HG03196 (cell line): ENCODE measurements around the gene OR12D2.
"Not testable (repeated sequence)": the region's sequence is repeated elsewhere in the genome, so short reads cannot be mapped to it uniquely, and the experiment has no call there.

ENCODE experiments used
- ATAC-seq: cut with Tn5 transposase; IDR thresholded peaks from one replicate; pipeline ENCODE4 v1.9.1; 2021; ENCODE audit not compliant: unreplicated experiment

The OR12D2 gene, protein sequence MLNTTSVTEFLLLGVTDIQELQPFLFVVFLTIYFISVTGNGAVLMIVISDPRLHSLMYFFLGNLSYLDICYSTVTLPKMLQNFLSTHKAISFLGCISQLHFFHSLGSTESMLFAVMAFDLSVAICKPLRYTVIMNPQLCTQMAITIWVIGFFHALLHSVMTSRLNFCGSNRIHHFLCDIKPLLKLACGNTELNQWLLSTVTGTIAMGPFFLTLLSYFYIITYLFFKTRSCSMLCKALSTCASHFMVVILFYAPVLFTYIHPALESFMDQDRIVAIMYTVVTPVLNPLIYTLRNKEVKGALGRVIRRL

DNA sequence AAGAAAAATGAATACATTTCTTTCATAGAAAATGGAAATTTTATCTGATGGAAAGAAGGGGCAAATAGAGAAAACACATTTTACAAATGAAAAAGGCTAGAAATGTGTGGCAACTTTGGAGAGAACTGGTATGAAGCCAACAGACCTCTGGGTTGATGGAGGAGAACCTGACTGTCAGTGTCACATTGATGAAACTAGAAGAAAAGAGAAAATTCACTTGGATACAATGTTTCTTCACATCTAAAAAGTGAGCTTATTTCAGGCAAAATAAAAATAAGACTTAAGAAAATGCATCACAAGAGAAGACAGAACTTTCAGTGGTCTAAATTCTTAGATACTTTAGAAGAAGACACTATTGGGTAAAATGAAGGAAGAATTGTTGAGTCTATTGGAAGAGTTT lies at the start of gene OR12D2:
TSS of gene OR12D2 (plus strand) at position 301 of the 400 bp plus-strand sequence. CDS start 1,069 bp downstream, outside the sequence.
- no peak for ATAC-seq

DNA sequence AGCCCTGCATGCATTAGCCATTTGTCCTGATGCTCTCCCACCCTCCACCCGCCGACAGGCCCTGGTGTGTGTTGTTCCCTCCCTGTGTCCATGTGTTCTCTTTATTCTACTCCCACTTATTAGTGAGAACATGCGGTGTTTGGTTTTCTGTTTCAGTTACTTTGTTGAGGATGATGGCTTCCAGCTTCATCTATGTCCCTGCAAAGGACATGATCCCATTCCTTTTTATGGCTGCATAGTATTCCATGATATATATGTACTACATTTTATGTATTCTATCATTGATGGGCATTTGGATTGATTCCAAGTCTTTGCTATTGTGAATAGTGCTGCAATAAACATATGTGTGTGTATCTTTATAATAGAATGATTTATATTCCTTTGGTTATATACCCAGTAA lies 46.1 kb upstream of the OR12D2 start:
- ATAC-seq = not testable (repeated sequence)

DNA sequence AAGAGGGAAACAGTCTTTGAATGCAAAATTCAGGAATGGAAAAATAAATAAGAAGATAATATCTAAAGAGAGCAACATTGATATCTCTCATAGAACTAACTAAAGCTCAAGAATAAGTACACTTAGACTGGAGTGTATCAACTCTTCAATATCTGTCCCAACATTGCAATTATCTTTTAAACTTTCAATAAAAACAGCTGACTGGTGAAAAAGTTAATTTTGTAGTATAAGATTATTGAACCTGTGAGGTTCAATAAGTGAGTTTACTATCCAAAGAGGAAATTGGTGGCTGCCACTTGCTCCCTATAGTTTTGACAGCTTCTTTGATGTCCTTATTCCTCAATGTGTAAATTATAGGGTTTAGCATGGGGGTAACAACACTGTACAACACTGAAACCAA lies 40.5 kb upstream of the OR12D2 start:
- no peak for ATAC-seq

DNA sequence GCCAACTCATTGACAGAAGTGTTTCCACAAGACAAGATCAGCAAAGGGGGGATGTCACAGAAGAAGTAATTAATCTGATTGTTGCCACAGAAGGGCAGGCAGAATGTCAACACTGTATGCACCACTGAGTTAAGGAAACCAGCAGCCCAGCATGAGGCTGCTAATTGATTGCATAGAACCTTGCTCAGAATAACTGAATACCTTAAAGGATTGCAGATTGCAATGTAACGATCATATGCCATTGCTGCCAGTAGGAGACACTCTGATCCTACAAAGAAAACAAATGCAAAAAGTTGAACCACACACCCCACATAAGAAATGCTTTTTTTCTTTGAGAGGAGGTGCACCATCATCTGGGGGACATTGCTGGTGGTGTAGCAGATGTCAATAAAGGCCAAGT lies 39.8 kb upstream of the OR12D2 start:
- no peak for ATAC-seq

DNA sequence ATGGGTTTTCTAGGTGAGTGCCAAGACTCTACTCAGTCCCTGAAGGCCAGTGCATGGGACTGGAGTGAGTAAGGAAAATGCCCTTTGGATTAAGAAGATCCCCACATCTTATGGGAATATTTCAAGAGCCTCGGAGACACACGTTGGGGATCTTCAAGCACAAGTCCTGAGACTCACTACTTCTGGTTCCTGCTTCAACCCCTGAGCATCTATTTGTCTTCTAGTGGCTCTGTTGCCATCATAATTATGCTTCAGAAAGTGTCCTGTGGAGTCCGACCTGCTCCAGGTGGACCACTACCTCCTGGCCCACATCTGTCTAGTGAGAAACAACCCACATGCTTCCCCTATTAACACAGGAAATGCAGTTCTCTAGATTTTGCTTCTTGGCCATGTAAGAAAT lies 26.7 kb upstream of the OR12D2 start, which contains the start of gene OR5V1:
TSS of gene OR5V1 (minus strand) at position 101 of the 400 bp plus-strand sequence. CDS start 12,670 bp downstream, outside the sequence.
- no peak for ATAC-seq

DNA sequence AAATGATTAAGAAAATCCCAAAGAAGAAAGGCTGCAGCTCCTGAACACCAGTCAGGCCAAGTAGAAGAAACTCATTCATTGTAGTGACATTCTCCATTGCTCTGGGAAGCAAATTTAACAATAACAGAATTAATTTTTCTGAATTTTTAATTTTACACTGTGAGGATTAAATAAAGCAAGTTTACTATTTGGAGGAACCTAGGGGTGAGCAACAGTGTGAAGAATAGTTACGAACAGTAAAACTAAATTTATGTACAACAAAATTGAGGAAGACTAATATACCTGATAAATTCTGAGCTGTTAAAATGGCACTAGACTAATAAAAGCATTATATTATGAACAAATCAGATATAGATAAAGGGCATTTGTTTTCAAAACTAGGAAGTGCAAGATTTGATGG lies 20.2 kb upstream of the OR12D2 start, which contains the start of gene OR12D3:
TSS of gene OR12D3 (minus strand) at position 101 of the 400 bp plus-strand sequence. CDS start at position 97, 4 bp downstream.
- no peak for ATAC-seq

DNA sequence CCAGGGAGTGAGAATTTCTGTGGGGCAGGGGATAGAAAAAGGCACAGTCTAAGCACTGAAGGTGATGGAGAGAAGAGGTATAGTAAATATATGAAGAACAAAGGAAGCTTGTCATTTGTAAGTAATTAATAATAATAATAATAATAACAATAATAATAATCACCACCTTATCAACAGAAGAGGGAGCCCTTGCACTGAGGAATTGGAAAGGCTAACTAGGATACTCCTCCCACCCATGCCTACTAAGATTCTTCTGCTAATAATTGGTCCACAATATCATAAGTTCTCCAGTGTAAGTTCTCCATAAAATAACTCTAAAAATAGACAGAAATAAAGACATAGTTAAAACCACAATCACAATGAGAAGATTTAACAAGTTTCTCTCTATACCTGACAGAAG lies 19.4 kb upstream of the OR12D2 start:
- ATAC-seq = no peak

DNA sequence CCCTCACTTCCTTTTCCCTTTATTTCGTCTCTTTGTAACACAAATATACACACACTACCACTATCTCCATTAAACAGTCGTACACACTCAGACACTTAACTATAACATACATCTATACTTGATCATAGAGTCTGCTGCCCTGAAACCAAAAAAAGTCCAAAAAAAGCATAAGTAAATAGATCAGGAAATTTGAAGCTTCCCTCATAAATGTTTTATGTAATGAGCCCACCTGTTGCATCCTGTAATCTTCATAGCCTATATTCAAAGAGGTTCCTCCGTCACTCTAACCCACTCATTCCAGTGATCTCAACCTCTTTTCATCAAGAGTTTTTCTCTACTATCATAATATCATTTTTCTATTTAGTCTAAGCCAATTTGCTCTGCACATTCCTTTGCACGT lies 6.9 kb upstream of the OR12D2 start:
- ATAC-seq = no peak

DNA sequence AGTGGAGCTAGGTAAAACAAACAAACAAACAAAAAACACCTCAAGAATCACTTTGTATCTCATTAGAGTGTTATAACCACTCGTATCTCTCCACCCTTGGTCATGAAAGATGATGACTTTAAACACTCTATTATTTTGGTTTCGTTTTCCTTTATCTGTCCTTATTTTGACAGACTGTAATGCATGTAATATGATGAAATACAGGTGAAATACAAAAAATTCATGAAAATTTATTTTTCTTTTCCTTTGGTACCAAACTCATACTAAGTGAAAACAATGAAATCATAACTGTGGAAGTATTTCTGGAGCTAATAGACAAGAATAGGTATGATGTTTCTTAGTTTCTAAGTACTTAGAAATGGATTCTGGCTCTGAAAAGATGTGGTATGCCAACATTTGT lies 4.1 kb downstream of the OR12D2 start:
- ATAC-seq = no peak

DNA sequence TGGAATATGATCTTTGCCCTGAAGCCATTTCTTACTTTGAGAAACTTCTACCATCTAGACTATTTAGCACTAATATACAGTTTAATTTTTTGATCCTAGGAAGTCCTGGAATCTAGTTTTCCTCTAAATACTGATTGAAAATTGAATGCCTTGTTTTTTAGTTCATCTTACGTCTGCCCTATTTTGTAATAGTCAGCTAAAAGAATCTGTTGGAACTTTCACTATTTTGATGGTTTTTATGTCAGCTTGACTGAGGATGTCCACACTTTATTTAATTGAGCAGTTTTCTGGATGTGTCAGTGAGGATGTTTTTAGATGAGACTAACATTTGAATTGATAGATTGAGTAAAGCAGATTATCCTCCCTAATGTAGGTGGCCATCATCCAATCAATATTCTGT lies 8.4 kb downstream of the OR12D2 start:
- ATAC-seq = no peak

DNA sequence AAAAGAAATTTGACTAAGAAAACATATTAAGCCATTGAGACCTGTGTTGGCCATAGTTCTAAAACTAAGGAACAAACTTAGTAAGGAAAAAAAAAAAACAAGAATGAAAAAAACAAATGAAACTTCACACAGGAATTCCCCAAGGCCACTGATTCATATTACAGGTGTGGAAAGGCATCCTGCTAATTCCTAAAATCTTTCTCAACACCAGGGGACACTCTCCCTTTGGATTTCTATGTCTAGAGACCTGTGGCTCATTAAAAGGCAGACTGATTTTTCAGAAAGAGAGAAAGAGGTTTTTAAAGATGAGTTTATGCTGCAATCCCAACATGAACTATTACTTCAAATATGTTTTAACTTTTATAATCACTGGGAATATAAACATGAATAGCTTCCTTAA lies 19.2 kb downstream of the OR12D2 start, which contains the start of gene OR12D1:
TSS of gene OR12D1 (plus strand) at position 341 of the 400 bp plus-strand sequence.
- no peak for ATAC-seq

DNA sequence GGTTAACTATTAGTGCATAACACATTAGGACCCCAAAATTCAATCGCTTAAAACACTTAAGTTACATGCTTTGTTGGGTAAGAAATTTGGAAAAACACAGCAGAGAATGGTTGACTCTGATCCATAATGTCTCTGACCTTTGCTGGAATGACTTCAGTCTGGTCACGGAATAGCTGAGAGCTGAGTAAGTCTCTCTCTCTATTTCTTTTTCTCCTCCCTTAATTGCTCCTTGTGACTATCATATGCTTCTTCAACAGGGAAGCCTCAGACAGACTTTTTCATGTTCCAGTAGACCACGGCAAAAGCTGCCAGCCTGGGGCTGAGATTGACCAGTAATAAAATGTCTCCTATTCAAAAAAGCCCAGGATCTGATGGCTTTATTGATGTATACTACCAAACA lies 24.1 kb downstream of the OR12D2 start:
- ATAC-seq = no peak

DNA sequence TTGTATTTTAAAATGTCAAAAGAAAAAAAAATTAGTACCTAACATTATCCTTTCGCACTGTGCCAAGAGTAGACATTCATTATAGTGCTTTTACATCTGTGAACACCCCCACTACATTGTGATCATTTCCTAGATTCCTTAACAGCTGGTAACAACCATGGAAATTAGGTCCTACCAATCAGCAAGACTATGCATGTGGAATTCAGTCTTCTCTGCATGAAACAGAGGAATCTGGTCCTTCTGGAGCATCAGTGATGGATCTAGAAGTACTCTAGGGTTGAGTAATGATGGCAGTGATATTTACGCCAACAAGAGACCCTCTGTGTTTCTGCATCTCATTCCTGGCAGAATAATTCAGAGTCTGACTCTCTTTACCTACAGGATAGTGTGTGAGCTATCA lies 28.7 kb downstream of the OR12D2 start:
- no peak for ATAC-seq

DNA sequence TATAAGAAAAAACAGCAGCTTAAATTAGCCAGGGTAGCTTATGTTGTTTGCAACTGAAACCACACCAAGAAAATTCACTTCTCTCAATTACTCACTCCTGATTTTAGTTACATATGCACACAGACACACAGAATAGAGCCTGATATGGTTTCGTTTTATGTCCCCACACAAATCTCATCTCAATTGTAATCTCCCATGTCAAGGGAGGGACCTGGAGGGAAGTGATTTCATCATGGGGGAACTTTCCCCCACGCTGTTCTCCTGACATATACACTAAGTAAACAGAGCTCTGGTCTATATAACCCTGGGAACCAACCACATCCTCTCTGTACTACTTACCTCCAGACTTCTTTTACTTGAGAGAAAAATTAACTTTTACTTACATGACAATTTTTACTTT lies 29.1 kb downstream of the OR12D2 start:
- ATAC-seq = no peak

DNA sequence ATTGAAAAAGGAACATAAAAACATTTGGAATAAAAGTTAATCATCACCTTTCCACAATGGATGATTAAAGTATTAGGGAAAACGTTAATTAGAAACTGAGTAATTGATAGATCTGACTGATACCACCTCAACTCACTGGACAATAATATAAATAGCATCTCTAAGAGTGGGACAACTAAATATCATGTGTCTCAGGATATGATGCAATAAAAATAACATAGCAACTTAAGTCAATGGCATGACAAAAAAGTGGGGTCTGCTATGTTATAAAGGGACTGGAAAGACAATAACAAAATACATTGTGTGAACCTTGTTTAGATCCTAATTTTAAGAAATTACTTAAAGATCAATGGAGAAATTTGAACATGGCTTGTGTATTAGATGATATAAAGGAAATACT lies 29.6 kb downstream of the OR12D2 start:
- no peak for ATAC-seq

DNA sequence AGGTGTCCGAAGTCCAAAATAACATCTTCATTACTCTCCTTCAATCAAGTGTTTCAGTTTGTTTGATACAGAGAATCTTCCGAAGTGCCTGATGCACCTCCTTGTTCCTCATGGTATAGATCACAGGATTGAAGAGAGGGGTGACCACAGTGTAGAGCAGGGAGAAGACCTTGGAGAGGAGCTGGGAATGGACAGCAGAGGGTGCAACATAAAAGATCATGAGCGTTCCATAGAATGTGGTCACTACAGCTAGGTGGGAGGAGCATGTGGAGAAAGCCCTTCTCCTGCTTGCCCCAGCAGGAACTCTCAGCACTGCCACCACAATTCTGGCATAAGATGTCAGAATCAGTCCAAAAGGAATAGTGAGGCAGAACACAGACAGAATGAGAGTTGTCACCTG lies 31.2 kb downstream of the OR12D2 start:
- ATAC-seq = no peak

DNA sequence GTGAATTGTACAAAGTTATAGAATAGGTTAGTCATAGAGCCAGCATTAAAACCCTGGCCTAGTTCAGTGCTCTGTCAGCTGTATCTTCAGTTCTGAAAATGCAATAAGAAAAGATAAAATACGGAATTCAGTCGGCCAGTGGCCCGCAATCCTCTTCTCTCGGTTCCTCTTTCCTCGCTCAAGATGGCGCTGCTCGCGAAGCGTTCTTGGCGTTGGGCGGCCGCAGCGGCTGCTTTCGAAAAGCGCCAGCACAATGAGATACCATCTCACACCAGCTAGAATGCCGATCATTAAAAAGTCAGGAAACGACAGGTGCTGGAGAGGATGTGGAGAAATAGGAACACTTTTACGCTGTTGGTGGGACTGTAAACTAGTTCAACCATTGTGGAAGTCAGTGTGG lies 41.3 kb downstream of the OR12D2 start:
- ATAC-seq = not testable (repeated sequence)

DNA sequence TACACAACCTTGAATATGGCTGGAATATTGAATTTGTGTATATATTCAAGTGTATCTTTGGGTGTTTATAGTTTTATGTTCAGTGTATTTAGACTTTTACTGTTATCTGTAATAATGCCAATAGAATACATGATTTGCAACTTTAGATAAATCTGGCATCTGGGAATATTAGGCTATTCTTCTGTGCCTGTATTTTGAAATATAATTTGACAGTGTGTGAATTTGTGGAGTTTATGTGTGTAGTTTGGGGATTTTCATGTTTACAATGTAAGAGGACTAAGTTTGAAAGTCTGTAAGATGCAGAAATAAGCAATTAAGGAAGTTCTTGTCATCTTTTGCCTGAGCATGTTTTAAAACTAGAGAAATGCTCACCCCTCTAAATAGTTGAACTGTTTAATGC lies 43.6 kb downstream of the OR12D2 start, which contains the start of gene OR10C1:
TSS of gene OR10C1 (plus strand) at position 301 of the 400 bp plus-strand sequence. CDS start 710 bp downstream, outside the sequence.
- no peak for ATAC-seq

DNA sequence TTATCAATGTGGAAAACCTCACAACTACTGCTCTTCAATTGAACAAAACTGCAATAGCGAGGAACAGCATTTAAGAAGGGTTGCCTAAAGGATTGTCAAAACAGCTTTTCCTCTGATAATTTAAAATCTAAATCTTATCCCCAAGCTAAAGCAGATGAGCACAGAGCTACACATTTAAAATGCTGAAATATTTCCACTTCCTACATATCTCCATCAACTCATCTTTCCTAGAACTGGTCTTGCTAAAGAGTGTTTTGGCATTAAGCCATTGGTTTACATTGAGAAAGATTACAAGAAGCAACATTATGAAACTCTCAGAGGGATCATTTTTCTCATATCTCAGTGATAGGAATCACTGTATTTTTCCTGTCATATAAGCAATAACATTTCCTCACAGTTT lies 47.3 kb downstream of the OR12D2 start:
- no peak for ATAC-seq

DNA sequence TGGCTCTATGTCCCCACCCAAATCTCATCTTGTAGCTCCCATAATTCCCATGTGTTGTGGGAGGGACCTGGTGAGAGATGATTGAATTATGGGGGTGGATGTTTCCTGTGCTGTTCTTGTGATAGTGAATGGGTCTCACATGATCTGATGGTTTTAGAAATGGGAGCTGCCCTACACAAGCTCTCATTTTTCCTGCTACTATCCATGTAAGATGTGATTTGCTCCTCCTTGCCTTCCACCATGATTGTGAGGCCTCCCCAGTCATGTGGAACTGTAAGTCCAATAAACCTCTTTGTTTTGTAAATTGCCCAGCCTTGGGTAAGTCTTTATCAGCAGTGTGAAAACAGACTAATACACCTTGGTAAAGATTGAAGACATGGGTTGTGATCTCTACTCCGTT lies 48.6 kb downstream of the OR12D2 start:
- ATAC-seq = not testable (repeated sequence)
